Upper lobe of left lung (tissue), 6 donors: ENCODE measurements around the gene TGFB1. TPM values are rescaled to one million over a fixed set of nuclear protein-coding genes. Genes with fewer than 3 reads are reported as not detected.
A peak's percentile ranks its signal among the peaks of the same experiment; 100 is the strongest.

Source experiments
- ATAC-seq, 2 donors: fragments of 200-7000 bp; cut with Tn5 transposase; one replicate each; pipeline ENCODE4 v1.9.1; 2022; ENCODE audit warnings: mild to moderate bottlenecking in 2 of 2, moderate library complexity in 2 of 2; ENCODE audit not compliant: low FRiP score in 2 of 2
- DNase-seq, 2 donors: peaks; one replicate each; pipeline ENCODE4 v3.0.0-alpha.2; 2019 to 2020
- H3K27ac ChIP-seq, 4 donors: fragments of 200-600 bp; sonication (generic); one replicate each; pipeline ENCODE4 v1.5.1; 2016 to 2019
- H3K27me3 ChIP-seq, 4 donors: fragments of 200-600 bp; sonication (generic); one replicate each; pipeline ENCODE4 v1.5.1; 2017 to 2019
- H3K36me3 ChIP-seq, 4 donors: fragments of 200-600 bp; sonication (generic); one replicate each; pipeline ENCODE4 v1.5.1; 2016 to 2019
- H3K4me1 ChIP-seq, 4 donors: fragments of 200-600 bp; sonication (generic); one replicate each; pipeline ENCODE4 v1.5.1; 2018 to 2019
- H3K4me3 ChIP-seq, 4 donors: fragments of 200-600 bp; sonication (generic); one replicate each; pipeline ENCODE4 v1.5.1; 2017 to 2019; ENCODE audit warnings: mild to moderate bottlenecking in 2 of 4, moderate library complexity in 1 of 4
- H3K9me3 ChIP-seq, 4 donors: fragments of 200-600 bp; sonication (generic); one replicate each; pipeline ENCODE4 v1.5.1; 2018 to 2019
- CTCF ChIP-seq, 6 experiments: fragments of 450-650 bp in 4 of 6; fragments of 200-600 bp in 2 of 6; sonication (generic) in 2 of 6; IDR thresholded peaks; one replicate each; pipeline ENCODE4 v1.5.1; 2016 to 2019; ENCODE audit warnings: antibody characterized with exemption in 6 of 6
- EP300 ChIP-seq, 4 donors: sonication (generic); formaldehyde crosslinking; IDR thresholded peaks; one replicate each; pipeline ENCODE4 v1.5.1; 2017; ENCODE audit warnings: antibody characterized with exemption in 4 of 4, control low read depth in 2 of 4
- POLR2A ChIP-seq, 4 donors: fragments of 450-650 bp; IDR thresholded peaks; one replicate each; pipeline ENCODE4 v1.5.1; 2016 to 2017; ENCODE audit warnings: antibody characterized with exemption in 4 of 4, mild to moderate bottlenecking in 2 of 4
- POLR2AphosphoS5 ChIP-seq, 2 donors: sonication (generic); formaldehyde crosslinking; IDR thresholded peaks; one replicate each; pipeline ENCODE4 v1.5.1; 2017; ENCODE audit warnings: antibody characterized with exemption in 2 of 2
- WGBS, 2 donors: methylation state at CpG; one replicate each; pipeline ENCODE4 v1.1.5; 2017 to 2018; 5-methylcytosine and 5-hydroxymethylcytosine counted together
- total RNA-seq, 6 donors: library from RNA; depleted of rRNA in 4 of 6; stranded (reverse); fragments of >200 nt in 4 of 6; gene quantifications; one replicate each; pipeline versions ENCODE4 v1.1.0 to v1.2.1, GENCODE V29; 2016 to 2021
- donor health status: DM: no; HTN: no; CAD: no; lungs with moderate emphysema.
- donor health status: DM: no; HTN: yes; CAD: no; lungs with severe emphysema.

The TGFB1 gene
- total RNA-seq, 6 donors from 2014 or later = 28.5 to 138 (median 76.8) TPM

GRCh38 chr19:41302624-41303351 is 50.9 kb downstream of the TGFB1 start:
- Histone ChIP-seq H3K4me1 (peaks cover 34 to 50% (median 38%) of the 10 kb centered on the region in 4 donors), H3K27me3 (no peaks in the 10 kb centered on the region), H3K27ac (peak overlapping the region in 2 of 4 donors; percentile 57 to 98), H3K9me3 (no peaks in the 10 kb centered on the region), H3K4me3 (no peak overlapping the region), H3K36me3 (peaks cover 26 to 98% (median 61%) of the 10 kb centered on the region in 4 donors)
- no peak for ATAC-seq
- DNase-seq = peak; percentile 62 to 77
- WGBS, 2 donors = 50 to 76% methylated on average over 20 to 21 of the region's 21 CpGs
- TF ChIP-seq CTCF (IDR thresholded peaks at IDR 0.05) (no peak), POLR2A (IDR thresholded peaks at IDR 0.05) (peak in 2 of 4 donors; percentile 10 to 30), EP300 (IDR thresholded peaks at IDR 0.05) (no peak), POLR2AphosphoS5 (IDR thresholded peaks at IDR 0.05) (no peak)

- H3K27me3 ChIP-seq = no peaks in the 10 kb centered on the region
- no peaks in the 10 kb centered on the region for H3K9me3 ChIP-seq
- H3K36me3 ChIP-seq = peaks cover 15 to 98% (median 64%) of the 10 kb centered on the region in 4 donors
- H3K4me1 ChIP-seq = peaks cover 41 to 58% (median 51%) of the 10 kb centered on the region in 4 donors
- ATAC-seq = no peak
- TF ChIP-seq POLR2AphosphoS5 (IDR thresholded peaks at IDR 0.05) (no peak), EP300 (IDR thresholded peaks at IDR 0.05) (no peak), POLR2A (IDR thresholded peaks at IDR 0.05) (no peak), CTCF (IDR thresholded peaks at IDR 0.05) (no peak)
- H3K4me3 ChIP-seq = no peak overlapping the region
- DNase-seq = no peak
- 65 to 88% methylated on average over 6 of the region's 6 CpGs for WGBS, 2 donors
- peak overlapping the region; percentile 79 to 86 (median 83) for H3K27ac ChIP-seq
Observed at GRCh38 chr19:41300555-41300954, 53.2 kb downstream of the TGFB1 start.

- Histone ChIP-seq H3K9me3 (no peaks in the 10 kb centered on the region), H3K36me3 (peaks cover 10 to 98% (median 64%) of the 10 kb centered on the region in 4 donors), H3K4me3 (no peak overlapping the region), H3K27me3 (no peaks in the 10 kb centered on the region), H3K27ac (peak overlapping the region; percentile 79 to 86 (median 83)), H3K4me1 (peaks cover 41 to 61% (median 54%) of the 10 kb centered on the region in 4 donors)
- DNase-seq = peak in 1 of 2 donors; percentile 65
- 36 to 38% methylated on average over 4 of the region's 4 CpGs for WGBS, 2 donors
- TF ChIP-seq POLR2A (IDR thresholded peaks at IDR 0.05) (no peak), POLR2AphosphoS5 (IDR thresholded peaks at IDR 0.05) (peak in 1 of 2 donors; percentile 53), CTCF (IDR thresholded peaks at IDR 0.05) (no peak), EP300 (IDR thresholded peaks at IDR 0.05) (no peak)
- ATAC-seq = peak; percentile 5 to 11
Observed at GRCh38 chr19:41299755-41300089, 54.0 kb downstream of the TGFB1 start.

GRCh38 chr19:41299046-41299754 is 54.5 kb downstream of the TGFB1 start:
- WGBS, 2 donors = 48 to 56% methylated on average over 10 of the region's 10 CpGs
- H3K27ac ChIP-seq = peak overlapping the region; percentile 79 to 86 (median 83)
- DNase-seq = peak in 1 of 2 donors; percentile 56
- peaks cover 10 to 98% (median 64%) of the 10 kb centered on the region in 4 donors for H3K36me3 ChIP-seq
- peak in 2 of 4 donors; percentile 62 to 94 for TF ChIP-seq EP300 (IDR thresholded peaks at IDR 0.05)
- peak in 1 of 2 donors; percentile 83 for TF ChIP-seq POLR2AphosphoS5 (IDR thresholded peaks at IDR 0.05)
- TF ChIP-seq CTCF (IDR thresholded peaks at IDR 0.05) = no peak
- no peak for TF ChIP-seq POLR2A (IDR thresholded peaks at IDR 0.05)
- H3K4me3 ChIP-seq = no peak overlapping the region
- H3K4me1 ChIP-seq = peaks cover 41 to 66% (median 54%) of the 10 kb centered on the region in 4 donors
- H3K27me3 ChIP-seq = no peaks in the 10 kb centered on the region
- no peaks in the 10 kb centered on the region for H3K9me3 ChIP-seq
- ATAC-seq = peak in 1 of 2 donors; percentile 47
